Neural cell (in vitro differentiated cells): ENCODE results near the gene MAMDC4. TPM values are rescaled to one million over a fixed set of nuclear protein-coding genes. Genes with fewer than 3 reads are reported as not detected.

Source experiments
- H2AFZ ChIP-seq: fragments of 200-600, 300-800 bp; sonication (generic), shearing (Covaris generic); 2 replicates; pipeline ENCODE4 v1.6.0; 2014; ENCODE audit warnings: low read depth, mild to moderate bottlenecking, antibody characterized with exemption, low read length, moderate library complexity
- H3F3A ChIP-seq: fragments of 200-600 bp; shearing (Covaris generic); 2 replicates; pipeline ENCODE4 v1.6.1; 2016; ENCODE audit warnings: mild to moderate bottlenecking, moderate library complexity, mixed read lengths, antibody characterized with exemption, low read length; ENCODE audit not compliant: insufficient read depth, poor library complexity, severe bottlenecking
- H3K27ac ChIP-seq: fragments of 200-600, 300-800 bp; sonication (generic), shearing (Covaris generic); 2 replicates; pipeline ENCODE4 v1.5.1; 2014; ENCODE audit warnings: mild to moderate bottlenecking, low read length, moderate library complexity
- H3K27me3 ChIP-seq: fragments of 300-800, 200-600 bp; sonication (generic), shearing (Covaris generic); 2 replicates; pipeline ENCODE4 v1.6.0; 2014; ENCODE audit warnings: mild to moderate bottlenecking, low read depth, low read length, moderate library complexity; ENCODE audit not compliant: insufficient read depth
- H3K36me3 ChIP-seq: fragments of 300-800, 200-600 bp; sonication (generic), shearing (Covaris generic); 2 replicates; pipeline ENCODE4 v1.5.1; 2014; ENCODE audit warnings: mild to moderate bottlenecking, antibody characterized with exemption, low read length, moderate library complexity; ENCODE audit not compliant: insufficient read depth
- H3K4me2 ChIP-seq: fragments of 300-800, 200-600 bp; sonication (generic), shearing (Covaris generic); 2 replicates; pipeline ENCODE4 v1.6.0; 2014; ENCODE audit warnings: mild to moderate bottlenecking, low read length
- H3K4me3 ChIP-seq: fragments of 300-800, 200-600 bp; sonication (generic), shearing (Covaris generic); 2 replicates; pipeline ENCODE4 v1.5.1; 2014; ENCODE audit warnings: mild to moderate bottlenecking, low read length, moderate library complexity
- H3K79me2 ChIP-seq: fragments of 200-600 bp; shearing (Covaris generic); replicated peaks from 2 replicates; pipeline ENCODE4 v1.6.0; 2014; ENCODE audit warnings: mild to moderate bottlenecking, low read length, moderate library complexity; ENCODE audit not compliant: insufficient read depth
- H3K9ac ChIP-seq: fragments of 300-800, 200-600 bp; sonication (generic), shearing (Covaris generic); 2 replicates; pipeline ENCODE4 v1.6.1; 2016; ENCODE audit warnings: mild to moderate bottlenecking, low read length, mixed read lengths
- H3K9me2 ChIP-seq: fragments of 200-600 bp; shearing (Covaris generic); 2 replicates; pipeline ENCODE4 v1.6.1; 2016; ENCODE audit warnings: mild to moderate bottlenecking, low read length, mixed read lengths; ENCODE audit not compliant: insufficient read depth
- H3K9me3 ChIP-seq: fragments of 200-600, 300-800 bp; sonication (generic), shearing (Covaris generic); 2 replicates; pipeline ENCODE4 v1.6.1; 2016; ENCODE audit warnings: mild to moderate bottlenecking, mixed run types, low read length, moderate library complexity, mixed read lengths
- H4K20me1 ChIP-seq: fragments of 200-600 bp; shearing (Covaris generic); 2 replicates; pipeline ENCODE4 v1.6.1; 2016; ENCODE audit warnings: mild to moderate bottlenecking, mixed run types; ENCODE audit not compliant: insufficient read depth
- CTCF ChIP-seq: fragments of 450-650 bp; IDR thresholded peaks from 2 replicates; pipeline ENCODE4 v1.5.1; 2014; ENCODE audit warnings: antibody characterized with exemption, mild to moderate bottlenecking, moderate library complexity; ENCODE audit not compliant: poor library complexity, severe bottlenecking
- EP300 ChIP-seq: fragments of 450-650 bp; conservative IDR thresholded peaks from 2 replicates; pipeline ENCODE4 v1.6.1; 2014; ENCODE audit warnings: antibody characterized with exemption, mild to moderate bottlenecking, moderate library complexity; ENCODE audit not compliant: poor library complexity, severe bottlenecking
- EZH2 ChIP-seq: fragments of 200-600, 300-800 bp; shearing (Covaris generic), sonication (generic); IDR thresholded peaks from 2 replicates; pipeline ENCODE4 v1.6.1; 2014; ENCODE audit warnings: antibody characterized with exemption, low read length, borderline replicate concordance, mild to moderate bottlenecking; ENCODE audit not compliant: insufficient read depth, poor library complexity, severe bottlenecking
- MXI1 ChIP-seq: fragments of 450-650 bp; conservative IDR thresholded peaks from 2 replicates; pipeline ENCODE4 v1.6.1; 2014; ENCODE audit warnings: antibody characterized with exemption, mild to moderate bottlenecking; ENCODE audit not compliant: poor library complexity, severe bottlenecking
- POLR2AphosphoS5 ChIP-seq: IDR thresholded peaks from 2 replicates; pipeline ENCODE4 v1.6.1; 2012
- RAD21 ChIP-seq: fragments of 450-650 bp; conservative IDR thresholded peaks from 2 replicates; pipeline ENCODE4 v1.6.1; 2014; ENCODE audit warnings: antibody characterized with exemption, mild to moderate bottlenecking, moderate library complexity
- REST ChIP-seq: IDR thresholded peaks from 2 replicates; pipeline ENCODE4 v1.6.1; 2012; ENCODE audit warnings: borderline replicate concordance
- SMC3 ChIP-seq: fragments of 450-650 bp; conservative IDR thresholded peaks from 2 replicates; pipeline ENCODE4 v1.6.1; 2014; ENCODE audit warnings: antibody characterized with exemption, mild to moderate bottlenecking, moderate library complexity; ENCODE audit not compliant: poor library complexity
- TAF1 ChIP-seq: IDR thresholded peaks from 2 replicates; pipeline ENCODE4 v1.6.1; 2012; ENCODE audit warnings: low read depth
- polyA plus RNA-seq: library from polyadenylated mRNA; depleted of rRNA; stranded (reverse); fragments of >200 nt; gene quantifications from 2 replicates; pipeline ENCODE4 v1.2.3, GENCODE V29; 2014

MAMDC4 gene
- polyA plus RNA-seq, 1 donor from 2014 or later: 13.1 TPM

GRCh38 chr9:136860529-136860928 is 8.4 kb downstream of the MAMDC4 start:
- peaks cover 16% of the 10 kb centered on the region for H3K79me2 ChIP-seq
- no peak overlapping the region for H3K4me2 ChIP-seq
- H2AFZ ChIP-seq: no peak overlapping the region
- H4K20me1 ChIP-seq: no peaks in the 10 kb centered on the region
- no peak overlapping the region for H3K27ac ChIP-seq
- no peaks in the 10 kb centered on the region for H3K9me2 ChIP-seq
- no peaks in the 10 kb centered on the region for H3K9me3 ChIP-seq
- H3K27me3 ChIP-seq: no peaks in the 10 kb centered on the region
- no peak overlapping the region for H3K4me3 ChIP-seq
- no peaks in the 10 kb centered on the region for H3F3A ChIP-seq
- no peak for TF ChIP-seq REST
- TF ChIP-seq EP300: no peak
- TF ChIP-seq RAD21: no peak
- no peak for TF ChIP-seq SMC3
- TF ChIP-seq CTCF: no peak
- no peak for TF ChIP-seq MXI1
- TF ChIP-seq POLR2AphosphoS5: no peak
- TF ChIP-seq EZH2: no peak
- TF ChIP-seq TAF1: no peak
- no peak overlapping the region for H3K9ac ChIP-seq
- no peaks in the 10 kb centered on the region for H3K36me3 ChIP-seq

- H3F3A ChIP-seq: no peaks in the 10 kb centered on the region
- no peak for TF ChIP-seq EZH2
- no peak for TF ChIP-seq SMC3
- TF ChIP-seq POLR2AphosphoS5: no peak
- no peak for TF ChIP-seq REST
- TF ChIP-seq EP300: no peak
- TF ChIP-seq RAD21: no peak
- TF ChIP-seq CTCF: no peak
- TF ChIP-seq MXI1: no peak
- TF ChIP-seq TAF1: no peak
- no peaks in the 10 kb centered on the region for H3K36me3 ChIP-seq
Measured at GRCh38 chr9:136860933-136861873, 9.1 kb downstream of the MAMDC4 start.

More at GRCh38 chr9:136860933-136861873, 9.1 kb downstream of the MAMDC4 start:
- Histone ChIP-seq H3K4me3 (no peak overlapping the region), H3K9ac (no peak overlapping the region), H3K4me2 (no peak overlapping the region), H3K79me2 (peaks cover 21% of the 10 kb centered on the region), H3K9me2 (no peaks in the 10 kb centered on the region), H3K27me3 (no peaks in the 10 kb centered on the region), H3K9me3 (no peaks in the 10 kb centered on the region), H3K27ac (no peak overlapping the region), H4K20me1 (no peaks in the 10 kb centered on the region), H2AFZ (no peak overlapping the region)
